GM18502 (cell line): ENCODE measurements around the gene KMO.

Source experiments
- ATAC-seq: cut with Tn5 transposase; IDR thresholded peaks from one replicate; pipeline ENCODE4 v1.9.1; 2021; ENCODE audit warnings: mild to moderate bottlenecking; ENCODE audit not compliant: unreplicated experiment, poor library complexity

KMO gene

GRCh38 chr1:241591736-241592135, 59.6 kb downstream of the KMO start:
- no peak for ATAC-seq

GRCh38 chr1:241592273-241592958, 60.2 kb downstream of the KMO start:
- peak; percentile 87 for ATAC-seq

GRCh38 chr1:241593186-241593585, 61.0 kb downstream of the KMO start:
- ATAC-seq = no peak

- ATAC-seq = peak; percentile 22
Observed at GRCh38 chr1:241596633-241597032, 64.5 kb downstream of the KMO start.

- ATAC-seq = peak; percentile 30
Observed at GRCh38 chr1:241598249-241598648, 66.1 kb downstream of the KMO start.

GRCh38 chr1:241600496-241600901, 68.3 kb downstream of the KMO start:
- ATAC-seq = peak; percentile 89

- ATAC-seq = no peak
Observed at GRCh38 chr1:241603731-241604245, 71.6 kb downstream of the KMO start.

GRCh38 chr1:241605146-241605805, 73.1 kb downstream of the KMO start:
- ATAC-seq = no peak

- ATAC-seq = no peak
Observed at GRCh38 chr1:241606544-241606943, 74.4 kb downstream of the KMO start.

GRCh38 chr1:241607497-241607896, 75.3 kb downstream of the KMO start:
- no peak for ATAC-seq

GRCh38 chr1:241608379-241609033, 76.3 kb downstream of the KMO start:
- peak; percentile 29 for ATAC-seq

GRCh38 chr1:241610056-241610815, 78.1 kb downstream of the KMO start:
- ATAC-seq = no peak

GRCh38 chr1:241611063-241611462, 78.9 kb downstream of the KMO start:
- peak; percentile 89 for ATAC-seq

- ATAC-seq = no peak
Observed at GRCh38 chr1:241611736-241612135, 79.6 kb downstream of the KMO start.

- ATAC-seq = no peak
Observed at GRCh38 chr1:241612533-241613477, 80.6 kb downstream of the KMO start.

GRCh38 chr1:241614144-241614543, 82.0 kb downstream of the KMO start:
- ATAC-seq = no peak

- ATAC-seq = no peak
Observed at GRCh38 chr1:241614572-241614971, 82.4 kb downstream of the KMO start.

- no peak for ATAC-seq
Observed at GRCh38 chr1:241615043-241615974, 83.1 kb downstream of the KMO start.
